ENCODE data around the gene FOXK2.

The FOXK2 gene

DNA sequence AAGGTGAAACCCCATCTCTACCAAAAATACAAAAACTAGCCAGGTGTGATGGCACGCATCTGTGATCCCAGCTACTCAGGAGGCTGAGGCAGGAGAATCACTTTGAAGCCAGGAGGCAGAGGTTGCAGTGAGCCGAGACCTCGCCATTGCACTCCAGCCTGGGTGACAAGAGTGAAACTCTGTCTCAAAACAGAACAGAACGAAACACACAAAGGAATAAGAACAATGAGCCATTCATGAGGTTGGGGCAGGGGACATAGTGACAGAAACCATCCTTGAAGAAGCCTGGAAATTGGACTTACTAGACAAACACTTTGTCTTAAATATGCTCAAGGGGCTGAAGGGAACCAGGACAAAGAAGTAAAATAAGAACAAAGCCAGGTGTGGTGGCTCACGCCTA is 89.3 kb downstream of the FOXK2 start:
- no peak for DNase-seq (ENCODE audit: low spot score)

DNA sequence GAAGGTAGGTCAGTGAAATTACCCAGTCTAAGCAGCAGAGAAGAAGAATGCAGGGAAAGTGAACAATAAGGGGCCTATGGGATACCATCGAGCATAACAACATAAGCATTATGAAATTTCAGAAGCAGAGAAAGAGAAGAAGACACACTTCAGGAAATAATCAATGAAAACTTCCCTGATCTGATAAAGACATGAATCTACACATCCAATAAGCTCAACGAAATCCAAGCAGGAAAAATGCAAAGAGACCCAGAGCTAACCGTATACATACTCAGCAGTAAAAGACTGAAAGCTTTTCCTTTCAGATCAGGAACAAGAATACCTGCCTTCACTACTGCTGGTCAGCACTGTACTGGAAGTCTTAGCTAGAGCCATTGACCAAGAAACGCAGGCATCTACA is 90.1 kb downstream of the FOXK2 start:
- no peak for DNase-seq (ENCODE audit: low spot score)

- DNase-seq (ENCODE audit: low spot score): no peak
Observed at GRCh38 chr17:82611140-82612058, 91.9 kb downstream of the FOXK2 start.

GRCh38 chr17:82613283-82614094 is 94.0 kb downstream of the FOXK2 start:
- DNase-seq (ENCODE audit: low spot score): no peak

GRCh38 chr17:82614095-82614631 is 94.6 kb downstream of the FOXK2 start:
- DNase-seq (ENCODE audit: low spot score): no peak

DNA sequence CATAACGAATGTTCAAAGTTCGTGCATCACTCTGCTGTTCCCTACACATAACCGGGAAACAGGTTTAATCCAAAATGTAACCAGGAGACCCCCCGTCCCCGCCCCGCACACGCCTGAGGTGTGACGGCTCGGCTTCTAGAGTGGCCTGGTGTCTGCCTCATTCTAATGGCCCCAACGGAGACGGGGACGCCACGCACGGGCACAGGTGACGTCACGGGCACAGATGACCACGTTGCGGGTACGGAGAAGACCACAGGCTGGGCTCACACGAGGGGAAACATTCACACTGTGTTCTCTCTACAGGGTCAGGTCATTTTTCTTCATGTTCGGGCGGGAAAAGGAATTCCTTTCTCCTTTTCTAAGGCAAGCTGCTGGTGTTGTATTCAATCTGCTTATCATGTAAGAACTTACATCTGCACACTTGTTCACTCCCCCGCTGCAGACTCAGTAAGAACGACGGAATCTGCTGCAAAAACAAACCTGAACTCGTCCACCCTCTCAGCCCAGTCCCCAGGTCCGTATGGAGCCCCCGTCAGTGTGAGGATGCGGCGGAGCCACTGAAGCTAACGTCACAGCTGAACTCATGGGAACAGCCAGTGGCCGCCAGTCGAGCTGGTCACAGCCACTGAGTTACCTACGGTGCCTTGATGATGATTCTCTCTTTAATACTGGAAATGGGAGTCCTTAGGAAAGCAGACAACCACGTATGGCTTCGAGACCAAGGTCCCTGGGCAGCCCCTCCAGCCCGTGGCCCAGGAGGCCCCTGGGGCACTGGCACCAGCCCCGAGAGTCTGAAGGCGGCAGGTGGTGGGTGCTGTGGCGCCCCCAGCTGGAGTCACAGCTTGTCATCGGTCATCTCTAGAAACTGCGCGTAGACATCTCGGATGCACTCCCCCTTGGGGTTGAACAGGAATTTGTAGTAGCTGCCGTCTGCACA is 95.8 kb downstream of the FOXK2 start:
- DNase-seq (ENCODE audit: low spot score): no peak

- no peak for DNase-seq (ENCODE audit: low spot score)
Observed at GRCh38 chr17:82616021-82616711, 96.6 kb downstream of the FOXK2 start.

GRCh38 chr17:82619211-82619610 is 99.7 kb downstream of the FOXK2 start:
- DNase-seq (ENCODE audit: low spot score): no peak

DNA sequence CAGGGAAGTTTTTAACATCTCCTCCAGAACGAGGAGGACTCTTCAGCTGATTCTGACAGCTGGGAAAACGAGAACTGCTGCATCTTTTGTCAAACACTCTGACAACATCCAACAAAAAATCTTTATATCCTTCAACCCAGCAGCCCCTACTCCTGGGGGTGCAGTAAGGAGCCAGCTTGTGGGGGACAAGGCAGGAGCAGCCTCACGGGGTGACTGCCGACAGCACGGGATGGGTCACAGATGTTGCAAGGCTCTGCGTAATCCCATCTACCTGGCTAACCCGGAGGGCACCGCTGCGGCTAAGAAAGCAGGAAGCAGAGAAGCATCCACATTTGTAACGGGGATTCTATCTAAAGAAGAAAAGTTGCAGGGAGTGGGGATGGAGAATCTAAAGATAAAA is 100.1 kb downstream of the FOXK2 start:
- no peak for DNase-seq (ENCODE audit: low spot score)

GRCh38 chr17:82623707-82624106 is 104.2 kb downstream of the FOXK2 start:
- no peak for DNase-seq (ENCODE audit: low spot score)

DNA sequence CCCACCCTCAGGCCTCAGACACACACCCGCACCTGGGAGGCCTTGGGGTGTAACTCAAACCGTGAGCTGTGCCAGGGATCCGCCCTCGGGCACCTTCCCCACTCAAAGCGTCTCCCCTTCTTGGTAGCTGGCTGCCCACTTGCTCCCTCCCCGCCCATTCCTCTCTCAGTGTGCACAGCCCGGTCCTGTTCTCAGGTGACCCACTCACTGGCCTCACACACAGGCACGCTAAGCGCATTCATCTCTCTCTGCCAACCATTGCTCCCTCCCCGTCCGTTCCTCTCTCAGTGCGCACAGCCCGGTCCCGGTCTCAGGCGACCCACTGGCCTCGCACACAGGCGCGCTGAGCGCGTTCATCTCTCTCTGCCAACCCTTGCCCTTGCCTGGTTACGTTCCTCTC is 107.9 kb downstream of the FOXK2 start:
- DNase-seq (ENCODE audit: low spot score): no peak

GRCh38 chr17:82629748-82630147 is 110.2 kb downstream of the FOXK2 start:
- no peak for DNase-seq (ENCODE audit: low spot score)

GRCh38 chr17:82630212-82630611 is 110.7 kb downstream of the FOXK2 start:
- no peak for DNase-seq (ENCODE audit: low spot score)

GRCh38 chr17:82631544-82631943 is 112.0 kb downstream of the FOXK2 start:
- DNase-seq (ENCODE audit: low spot score): no peak

- DNase-seq (ENCODE audit: low spot score): no peak
Observed at GRCh38 chr17:82632451-82632850, 112.9 kb downstream of the FOXK2 start.

GRCh38 chr17:82633343-82633742 is 113.8 kb downstream of the FOXK2 start:
- DNase-seq (ENCODE audit: low spot score): no peak

GRCh38 chr17:82636626-82637598 is 117.4 kb downstream of the FOXK2 start:
- no peak for DNase-seq (ENCODE audit: low spot score)

DNA sequence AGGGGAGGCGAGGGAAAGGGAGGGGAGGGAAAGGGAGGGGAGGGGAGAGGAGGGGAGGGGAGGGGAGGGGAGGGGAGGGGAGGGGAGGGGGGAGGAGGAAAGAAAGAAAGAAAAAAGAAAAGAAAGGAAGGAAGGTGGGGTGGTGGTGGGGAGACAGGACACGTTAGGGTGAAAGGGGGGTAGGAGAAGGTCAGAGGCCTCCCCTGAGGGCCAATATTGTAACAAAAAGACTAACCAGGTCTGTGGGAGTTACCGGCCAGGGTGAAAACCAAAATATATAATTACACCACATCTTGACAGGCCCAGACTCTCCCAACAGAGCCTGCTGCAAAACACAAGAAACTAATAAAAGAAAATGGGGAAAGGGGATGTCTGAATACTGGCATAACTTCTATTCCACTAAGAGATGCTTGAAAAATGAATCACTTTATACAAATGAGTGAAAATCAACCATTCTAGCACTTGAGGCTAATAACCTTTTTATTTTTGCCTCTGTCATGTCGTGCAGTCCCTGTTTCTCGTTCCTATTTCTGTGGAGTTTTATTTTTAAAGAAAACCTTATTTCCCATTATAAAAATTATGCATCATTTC is 118.7 kb downstream of the FOXK2 start:
- DNase-seq (ENCODE audit: low spot score): no peak

DNA sequence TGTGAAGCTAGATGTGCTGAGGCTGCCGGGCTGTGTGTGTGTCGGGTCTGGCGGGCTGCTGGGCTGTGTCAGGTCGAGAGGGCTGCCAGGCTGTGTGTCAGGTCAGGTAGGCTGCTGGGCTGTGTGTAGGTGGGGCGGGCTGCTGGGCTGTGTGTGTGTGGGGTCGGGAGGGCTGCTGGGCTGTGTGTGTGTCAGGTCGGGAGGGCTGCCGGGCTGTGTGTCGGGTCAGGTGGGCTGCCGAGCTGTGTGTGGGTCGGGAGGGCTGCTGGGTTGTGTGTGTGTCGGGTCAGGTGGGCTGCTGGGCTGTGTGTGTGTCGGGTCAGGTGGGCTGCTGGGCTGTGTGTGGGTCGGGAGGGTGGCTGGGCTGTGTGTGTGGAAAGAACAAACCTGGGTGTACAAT is 120.1 kb downstream of the FOXK2 start:
- DNase-seq (ENCODE audit: low spot score): no peak

DNA sequence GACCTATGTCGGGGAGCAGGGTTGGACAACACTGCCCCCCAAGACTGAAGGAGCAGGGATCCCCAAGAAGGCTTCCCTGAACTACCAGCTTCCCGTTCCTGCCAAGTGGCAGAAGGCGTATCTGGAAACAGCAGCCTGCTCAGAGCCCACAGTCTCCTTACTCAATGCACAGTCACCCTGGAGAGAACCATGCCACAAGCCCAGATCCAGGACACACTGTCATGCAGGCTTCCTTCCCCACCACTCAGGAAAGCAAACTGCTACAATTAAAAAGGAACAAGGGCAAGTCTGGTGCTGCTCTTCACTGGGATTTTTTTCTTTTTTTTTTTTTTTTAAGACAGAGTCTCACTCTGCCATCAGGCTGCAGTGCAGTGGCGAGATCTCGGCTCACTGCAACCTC is 120.5 kb downstream of the FOXK2 start:
- no peak for DNase-seq (ENCODE audit: low spot score)

All from COLO829 (cell line).